PC-3 (cell line): ENCODE results near the gene PRAC1. TPM values are rescaled to one million over a fixed set of nuclear protein-coding genes. Genes with fewer than 3 reads are reported as not detected.

Experiments used
- ATAC-seq: fragments of 200-7000 bp; cut with Tn5 transposase; 2 replicates; pipeline ENCODE4 v1.9.1; 2020; ENCODE audit warnings: mild to moderate bottlenecking, moderate library complexity
- BruUV-seq: library from RNA; stranded (reverse); fragments of 400-500 nt; replicated peaks from 2 replicates; lab custom pipeline; 2021; lab: Mats Ljungman, UMichigan
- CTCF ChIA-PET: fragments of 300-600 bp; sonication (Branson Sonifier 250); formaldehyde crosslinking; loops from one replicate; lab custom pipeline; 2022; ENCODE audit warnings: antibody characterized with exemption; lab: Charles Lee
- POLR2A ChIA-PET: fragments of 300-600 bp; sonication (Branson Sonifier 250); formaldehyde crosslinking; loops from one replicate; lab custom pipeline; 2022; ENCODE audit warnings: antibody characterized with exemption; ENCODE audit not compliant: unreplicated experiment; lab: Charles Lee
- DNase-seq: peaks from one replicate; pipeline ENCODE4 v3.0.0-alpha.2; 2015
- H2AFZ ChIP-seq: fragments of 300-600 bp; sonication (generic); 2 replicates; pipeline ENCODE4 v1.6.0; 2016; ENCODE audit warnings: antibody characterized with exemption, low read length
- H3F3A ChIP-seq: fragments of 300-600 bp; sonication (generic); one replicate; pipeline ENCODE4 v1.6.0; 2017; ENCODE audit warnings: antibody characterized with exemption, low read length, control low read depth, mild to moderate bottlenecking; ENCODE audit not compliant: unreplicated experiment
- H3K27ac ChIP-seq: fragments of 300-600 bp; sonication (generic); 2 replicates; pipeline ENCODE4 v1.5.1; 2016; ENCODE audit warnings: mild to moderate bottlenecking, low read length
- H3K27me3 ChIP-seq: fragments of 300-600 bp; sonication (generic); 2 replicates; pipeline ENCODE4 v1.6.1; 2016; ENCODE audit warnings: low read length, mixed read lengths
- H3K36me3 ChIP-seq: fragments of 300-600 bp; sonication (generic); 2 replicates; pipeline ENCODE4 v1.6.1; 2016; ENCODE audit warnings: low read depth, mixed run types, low read length, mixed read lengths
- H3K4me1 ChIP-seq: fragments of 300-600 bp; sonication (generic); 2 replicates; pipeline ENCODE4 v1.5.1; 2016; ENCODE audit warnings: low read length; ENCODE audit not compliant: insufficient read depth
- H3K4me2 ChIP-seq: fragments of 300-600 bp; sonication (generic); 2 replicates; pipeline ENCODE4 v1.6.0; 2016; ENCODE audit warnings: low read length
- H3K4me3 ChIP-seq: fragments of 300-600 bp; sonication (generic); 2 replicates; pipeline ENCODE4 v1.5.1; 2016; ENCODE audit warnings: mild to moderate bottlenecking, low read length, mixed read lengths
- H3K79me2 ChIP-seq: fragments of 300-600 bp; sonication (generic); 2 replicates; pipeline ENCODE4 v1.6.1; 2017; ENCODE audit warnings: low read length, mixed read lengths
- H3K9ac ChIP-seq: fragments of 300-600 bp; sonication (generic); 2 replicates; pipeline ENCODE4 v1.6.0; 2016; ENCODE audit warnings: mild to moderate bottlenecking, low read length
- H3K9me2 ChIP-seq: fragments of 300-600 bp; sonication (generic); replicated peaks from 2 replicates; pipeline ENCODE4 v1.6.1; 2016; ENCODE audit warnings: mixed run types, low read length, mixed read lengths
- H3K9me3 ChIP-seq: fragments of 300-600 bp; sonication (generic); 2 replicates; pipeline ENCODE4 v1.6.1; 2016; ENCODE audit warnings: low read length, mixed read lengths
- H4K20me1 ChIP-seq: fragments of 300-600 bp; sonication (generic); 2 replicates; pipeline ENCODE4 v1.6.1; 2016; ENCODE audit warnings: low read length, mixed read lengths
- EZH2 ChIP-seq: fragments of 300-600 bp; sonication (generic); IDR thresholded peaks from one replicate; pipeline ENCODE4 v1.6.1; 2017; ENCODE audit warnings: antibody characterized with exemption, mild to moderate bottlenecking, low read length; ENCODE audit not compliant: unreplicated experiment
- EZH2phosphoT487 ChIP-seq: fragments of 300-600 bp; sonication (generic); IDR thresholded peaks from 2 replicates; pipeline ENCODE4 v1.6.1; 2018; ENCODE audit warnings: mild to moderate bottlenecking, antibody characterized with exemption, low read length, borderline replicate concordance
- intact Hi-C: fragments of 100-400 bp; cut with micrococcal nuclease; formaldehyde crosslinking; loops from 2 replicates; pipeline ENCODE4 v1.9.0; 2023
- total RNA-seq: library from RNA; depleted of rRNA; stranded (reverse); fragments of >200 nt; gene quantifications from 2 replicates; pipeline ENCODE4 v1.2.3, GENCODE V29; 2014
- TF ChIP-seq, protein P1 (sequence below): fragments of 300-600 bp; sonication (generic); conservative IDR thresholded peaks from 2 replicates; pipeline ENCODE4 v1.5.1; 2017; ENCODE audit warnings: antibody characterized with exemption, low read depth, mild to moderate bottlenecking, low read length

The PRAC1 gene
- total RNA-seq, 1 experiment from 2014 or later = 44.4 TPM

DNA sequence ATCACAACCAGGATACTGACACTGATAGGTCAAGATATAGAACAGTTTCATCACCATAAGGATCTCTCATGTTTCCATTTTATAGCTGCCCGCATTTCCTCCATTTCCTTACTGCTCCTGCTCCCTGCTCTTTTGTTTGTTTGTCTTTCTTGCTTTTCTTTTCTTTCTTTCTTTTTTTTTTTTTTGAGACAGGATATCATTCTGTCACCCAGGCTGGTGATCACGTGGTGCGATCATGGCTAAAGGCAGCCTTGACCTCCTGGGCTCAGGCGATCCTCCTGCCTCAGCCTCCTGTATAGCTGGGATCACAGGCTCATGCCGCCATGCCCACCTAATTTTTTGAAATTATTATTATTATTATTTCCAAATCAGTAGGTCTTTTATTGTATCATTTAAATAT is 31.7 kb downstream of the PRAC1 start:
- H3K9me3 ChIP-seq = no peaks in the 10 kb centered on the region
- no peaks in the 10 kb centered on the region for H3K79me2 ChIP-seq
- H3K9ac ChIP-seq = no peak overlapping the region
- DNase-seq (no peak), ATAC-seq (no peak)
- H3K27ac ChIP-seq = no peak overlapping the region
- TF ChIP-seq EZH2 (no peak), EZH2phosphoT487 (no peak)
- TF ChIP-seq, protein P1, sequence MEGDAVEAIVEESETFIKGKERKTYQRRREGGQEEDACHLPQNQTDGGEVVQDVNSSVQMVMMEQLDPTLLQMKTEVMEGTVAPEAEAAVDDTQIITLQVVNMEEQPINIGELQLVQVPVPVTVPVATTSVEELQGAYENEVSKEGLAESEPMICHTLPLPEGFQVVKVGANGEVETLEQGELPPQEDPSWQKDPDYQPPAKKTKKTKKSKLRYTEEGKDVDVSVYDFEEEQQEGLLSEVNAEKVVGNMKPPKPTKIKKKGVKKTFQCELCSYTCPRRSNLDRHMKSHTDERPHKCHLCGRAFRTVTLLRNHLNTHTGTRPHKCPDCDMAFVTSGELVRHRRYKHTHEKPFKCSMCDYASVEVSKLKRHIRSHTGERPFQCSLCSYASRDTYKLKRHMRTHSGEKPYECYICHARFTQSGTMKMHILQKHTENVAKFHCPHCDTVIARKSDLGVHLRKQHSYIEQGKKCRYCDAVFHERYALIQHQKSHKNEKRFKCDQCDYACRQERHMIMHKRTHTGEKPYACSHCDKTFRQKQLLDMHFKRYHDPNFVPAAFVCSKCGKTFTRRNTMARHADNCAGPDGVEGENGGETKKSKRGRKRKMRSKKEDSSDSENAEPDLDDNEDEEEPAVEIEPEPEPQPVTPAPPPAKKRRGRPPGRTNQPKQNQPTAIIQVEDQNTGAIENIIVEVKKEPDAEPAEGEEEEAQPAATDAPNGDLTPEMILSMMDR = no peak
- no peaks in the 10 kb centered on the region for H3F3A ChIP-seq
- no TSS peak for BruUV-seq
- H4K20me1 ChIP-seq = no peaks in the 10 kb centered on the region
- no peaks in the 10 kb centered on the region for H3K9me2 ChIP-seq
- H3K4me2 ChIP-seq = no peak overlapping the region
- no peaks in the 10 kb centered on the region for H3K36me3 ChIP-seq
- no peaks in the 10 kb centered on the region for H3K4me1 ChIP-seq
- no peak overlapping the region for H2AFZ ChIP-seq
- no peak overlapping the region for H3K4me3 ChIP-seq
- CTCF ChIA-PET = no interaction called here
- intact Hi-C loops = no loop called here
- POLR2A ChIA-PET = no interaction called here
- H3K27me3 ChIP-seq = no peaks in the 10 kb centered on the region

GRCh38 chr17:48681609-48682008 is 40.7 kb downstream of the PRAC1 start:
- H3F3A ChIP-seq = no peaks in the 10 kb centered on the region
- H3K27me3 ChIP-seq = no peaks in the 10 kb centered on the region
- no peaks in the 10 kb centered on the region for H3K9me2 ChIP-seq
- BruUV-seq = no TSS peak
- H3K27ac ChIP-seq = no peak overlapping the region
- ChIA-PET CTCF (no interaction called here), POLR2A (no interaction called here)
- no peaks in the 10 kb centered on the region for H4K20me1 ChIP-seq
- H3K4me1 ChIP-seq = peaks cover 11% of the 10 kb centered on the region; the same call in 1 of the 2 replicates
- no peak overlapping the region for H3K4me3 ChIP-seq
- DNase-seq (peak; percentile 40), ATAC-seq (no peak)
- H3K79me2 ChIP-seq = no peaks in the 10 kb centered on the region
- no peak for TF ChIP-seq EZH2
- no peak for TF ChIP-seq EZH2phosphoT487
- TF ChIP-seq, protein P1 = no peak
- H3K9me3 ChIP-seq = no peaks in the 10 kb centered on the region
- H2AFZ ChIP-seq = no peak overlapping the region
- H3K4me2 ChIP-seq = no peak overlapping the region
- H3K9ac ChIP-seq = no peak overlapping the region
- H3K36me3 ChIP-seq = no peaks in the 10 kb centered on the region
- intact Hi-C loops = no loop called here

DNA sequence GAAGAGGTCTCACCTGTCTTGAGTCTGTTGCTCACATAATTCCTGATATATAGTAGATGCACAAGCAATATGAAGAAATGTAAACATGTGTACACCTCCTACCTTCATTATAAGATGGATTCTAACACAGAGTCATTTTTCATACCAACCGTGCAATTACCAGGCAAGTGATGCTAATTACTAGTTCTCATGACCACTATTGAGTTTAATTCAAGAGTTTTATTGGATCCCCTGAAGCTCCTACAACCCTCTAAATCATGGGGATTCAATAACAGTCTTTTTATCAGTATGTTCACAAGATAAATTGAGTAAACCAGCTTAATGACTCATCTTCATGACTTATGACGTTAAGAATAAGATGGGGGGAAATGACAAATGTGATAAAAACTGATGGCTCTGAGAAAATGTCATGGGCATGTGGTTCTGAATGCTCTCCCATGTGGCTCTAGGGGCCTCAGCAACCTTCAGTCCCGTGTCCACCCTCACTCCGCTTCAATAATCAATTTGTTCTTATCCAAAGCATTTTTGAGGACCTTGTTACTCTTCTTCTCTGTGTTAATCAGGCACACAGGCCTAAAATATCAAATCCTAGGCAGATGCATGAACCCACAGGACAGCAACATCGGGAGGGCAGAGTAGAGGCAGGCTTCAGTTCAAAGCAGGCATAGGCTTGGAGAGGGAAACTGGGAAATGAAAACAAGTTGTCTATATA is 42.8 kb downstream of the PRAC1 start:
- peaks cover 11% of the 10 kb centered on the region; the same call in 1 of the 2 replicates for H3K4me1 ChIP-seq
- no peaks in the 10 kb centered on the region for H3K9me3 ChIP-seq
- no peaks in the 10 kb centered on the region for H3K79me2 ChIP-seq
- DNase-seq = peak; percentile 35
- no peak overlapping the region for H2AFZ ChIP-seq
- no peaks in the 10 kb centered on the region for H3K27me3 ChIP-seq
- H3K9me2 ChIP-seq = no peaks in the 10 kb centered on the region
- H3K4me3 ChIP-seq = no peak overlapping the region
- CTCF ChIA-PET = interaction anchor here (0.8 to 2.6 kb wide), 6 partner anchors 42 to 200 kb away, joined by 4 to 58 read pairs (median 22); partner anchors contain the start of genes HOXB13, PRAC1, PRAC2 and TTLL6
- intact Hi-C loops = no loop called here
- TF ChIP-seq EZH2 = no peak
- TF ChIP-seq, protein P1 = no peak
- no peak for TF ChIP-seq EZH2phosphoT487
- ATAC-seq = no peak
- H3K27ac ChIP-seq = peak overlapping the region; percentile 15; the same call in 1 of the 2 replicates
- H3K9ac ChIP-seq = no peak overlapping the region
- POLR2A ChIA-PET = interaction anchor here (0.7 kb wide), 1 partner anchor 205 kb away, joined by 3 read pairs; no protein-coding TSS in a partner anchor
- no TSS peak for BruUV-seq
- no peaks in the 10 kb centered on the region for H3K36me3 ChIP-seq
- no peaks in the 10 kb centered on the region for H3F3A ChIP-seq
- no peak overlapping the region for H3K4me2 ChIP-seq
- no peaks in the 10 kb centered on the region for H4K20me1 ChIP-seq
